ENCODE results near the gene TRPV5.
"Not testable (repeated sequence)": the region's sequence is repeated elsewhere in the genome, so short reads cannot be mapped to it uniquely, and the experiment has no call there.

TRPV5 gene

GRCh38 chr7:142933624-142934023 lies at the start of gene TRPV5:
TRPV5 (minus strand) TSS chr7:142933746; CDS start chr7:142933459, 287 bp downstream.
- DNase-seq: no peak

- not testable (repeated sequence) for DNase-seq
Measured at GRCh38 chr7:142978402-142978801, 44.9 kb upstream of the TRPV5 start.

- DNase-seq: no peak
Measured at GRCh38 chr7:142974626-142975025, 41.1 kb upstream of the TRPV5 start.

GRCh38 chr7:142969183-142969582 lies 35.6 kb upstream of the TRPV5 start:
- DNase-seq: no peak

GRCh38 chr7:142968229-142968628 lies 34.7 kb upstream of the TRPV5 start:
- no peak for DNase-seq

GRCh38 chr7:142964502-142965246 lies 31.1 kb upstream of the TRPV5 start:
- no peak for DNase-seq

GRCh38 chr7:142963993-142964392 lies 30.4 kb upstream of the TRPV5 start:
- no peak for DNase-seq

GRCh38 chr7:142962991-142963390 lies 29.4 kb upstream of the TRPV5 start:
- DNase-seq: no peak

GRCh38 chr7:142961973-142962926 lies 28.7 kb upstream of the TRPV5 start, which contains the start of gene KEL:
KEL (minus strand) TSS chr7:142962363; CDS start chr7:142962206, 157 bp downstream.
- DNase-seq: no peak

- DNase-seq: no peak
Measured at GRCh38 chr7:142961595-142961972, 28.0 kb upstream of the TRPV5 start.

- no peak for DNase-seq
Measured at GRCh38 chr7:142960955-142961512, 27.5 kb upstream of the TRPV5 start.

GRCh38 chr7:142959202-142959601 lies 25.7 kb upstream of the TRPV5 start:
- DNase-seq: no peak

- DNase-seq: no peak
Measured at GRCh38 chr7:142957723-142958122, 24.2 kb upstream of the TRPV5 start.

GRCh38 chr7:142956951-142957623 lies 23.5 kb upstream of the TRPV5 start:
- no peak for DNase-seq

- no peak for DNase-seq
Measured at GRCh38 chr7:142954680-142955268, 21.2 kb upstream of the TRPV5 start.

- no peak for DNase-seq
Measured at GRCh38 chr7:142950235-142950634, 16.7 kb upstream of the TRPV5 start.

GRCh38 chr7:142948603-142949002 lies 15.1 kb upstream of the TRPV5 start:
- DNase-seq: no peak

- no peak for DNase-seq
Measured at GRCh38 chr7:142945001-142945400, 11.5 kb upstream of the TRPV5 start.

GRCh38 chr7:142943706-142944268 lies 10.2 kb upstream of the TRPV5 start:
- DNase-seq: no peak

- no peak for DNase-seq
Measured at GRCh38 chr7:142942746-142943145, 9.2 kb upstream of the TRPV5 start.

GRCh38 chr7:142941541-142941940 lies 8.0 kb upstream of the TRPV5 start:
- DNase-seq: no peak

- DNase-seq: no peak
Measured at GRCh38 chr7:142940966-142941535, 7.5 kb upstream of the TRPV5 start.

Measured in NCI-H2107 (cell line).